Embryonic facial prominence (tissue), 1 donor: ENCODE data around the gene MIXL1.
"Not testable (repeated sequence)": the region's sequence is repeated elsewhere in the genome, so short reads cannot be mapped to it uniquely, and the experiment has no call there.

Experiments
- DNase-seq: peaks from one replicate; pipeline ENCODE4 v3.0.0-alpha.2; 2016; ENCODE audit errors: extremely low spot score

MIXL1 gene

GRCh38 chr1:226215239-226215638, 8.2 kb upstream of the MIXL1 start:
- DNase-seq: no peak

GRCh38 chr1:226216056-226216455, 7.4 kb upstream of the MIXL1 start:
- DNase-seq: no peak

DNA sequence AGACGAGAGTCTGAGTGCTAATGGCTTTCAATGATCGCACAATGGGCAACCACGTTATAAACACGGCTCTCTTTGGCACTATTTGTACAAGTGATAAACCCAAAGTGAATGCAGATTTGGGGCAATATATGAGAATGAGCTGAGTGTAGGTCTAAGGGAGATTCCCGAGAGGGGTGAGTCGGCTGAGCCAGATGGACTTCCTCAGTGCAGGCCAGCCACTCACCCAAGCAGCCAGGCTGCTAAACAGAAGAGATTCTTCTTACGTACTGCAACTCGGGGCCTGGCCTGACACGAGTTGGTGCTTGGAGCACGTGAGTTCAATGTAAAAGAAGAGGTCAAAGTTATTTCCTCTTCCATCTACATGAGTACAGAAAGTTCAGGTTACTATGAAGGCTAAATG, 6.2 kb upstream of the MIXL1 start:
- no peak for DNase-seq

DNA sequence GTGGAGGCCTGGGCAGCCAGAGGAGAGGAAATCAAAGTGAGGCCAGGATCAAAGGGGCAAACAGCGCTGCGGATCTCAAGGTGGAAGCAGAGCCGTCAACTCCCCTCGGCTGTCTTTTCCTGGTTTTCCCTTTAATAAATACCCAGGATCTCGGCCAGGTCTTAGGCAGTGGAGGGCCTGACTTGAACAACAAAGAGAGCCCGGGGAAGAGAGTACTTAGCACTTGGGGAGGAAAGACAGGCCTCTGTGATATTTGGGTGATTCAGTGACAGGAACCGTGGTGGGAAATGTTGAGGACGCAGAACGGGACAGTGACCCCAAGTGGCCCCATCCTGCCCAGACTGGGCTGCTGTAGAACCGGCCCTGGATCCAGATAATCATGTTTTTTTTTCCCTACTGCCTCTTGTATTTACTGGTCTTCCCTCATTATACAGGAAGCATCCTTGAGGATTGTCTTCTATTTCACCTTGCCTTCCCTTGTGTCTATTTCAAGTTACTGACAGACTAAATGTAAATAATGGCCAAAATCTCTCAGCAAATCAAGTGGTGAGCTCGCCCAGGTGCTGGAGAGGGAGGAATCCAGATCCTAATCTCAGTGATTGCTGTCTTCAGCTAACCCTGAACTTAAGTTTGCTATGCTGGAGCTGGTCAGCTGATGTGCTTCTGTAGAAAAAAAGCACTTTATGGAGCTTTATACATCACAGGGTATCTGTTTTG, 2.8 kb upstream of the MIXL1 start:
- no peak for DNase-seq

- DNase-seq: no peak
These were observed 778 bp upstream of the MIXL1 start for GRCh38 chr1:226222686-226223085.

- no peak for DNase-seq
These were observed 351 bp downstream of the MIXL1 start for GRCh38 chr1:226223786-226224244.

DNA sequence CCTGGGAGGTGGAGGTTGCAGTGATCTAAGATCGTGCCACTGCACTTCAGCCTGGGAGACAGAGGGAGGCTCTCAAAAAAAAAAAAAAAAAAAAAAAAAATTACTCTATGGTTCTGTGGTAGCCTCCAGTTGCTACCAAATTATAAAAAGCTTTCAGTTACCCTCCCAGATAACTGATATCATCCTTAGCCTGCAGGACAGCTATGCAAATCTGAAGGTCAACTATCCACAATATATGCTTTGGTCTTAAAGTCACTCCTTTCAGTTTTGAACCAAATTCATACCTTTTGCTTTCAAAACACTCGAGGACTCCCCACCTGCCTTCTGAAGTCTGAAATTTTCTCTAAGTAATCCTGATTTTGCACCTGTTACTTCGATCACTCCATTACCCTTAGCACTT, 3.1 kb downstream of the MIXL1 start:
- DNase-seq: no peak

GRCh38 chr1:226233293-226233692, 9.8 kb downstream of the MIXL1 start:
- no peak for DNase-seq

DNA sequence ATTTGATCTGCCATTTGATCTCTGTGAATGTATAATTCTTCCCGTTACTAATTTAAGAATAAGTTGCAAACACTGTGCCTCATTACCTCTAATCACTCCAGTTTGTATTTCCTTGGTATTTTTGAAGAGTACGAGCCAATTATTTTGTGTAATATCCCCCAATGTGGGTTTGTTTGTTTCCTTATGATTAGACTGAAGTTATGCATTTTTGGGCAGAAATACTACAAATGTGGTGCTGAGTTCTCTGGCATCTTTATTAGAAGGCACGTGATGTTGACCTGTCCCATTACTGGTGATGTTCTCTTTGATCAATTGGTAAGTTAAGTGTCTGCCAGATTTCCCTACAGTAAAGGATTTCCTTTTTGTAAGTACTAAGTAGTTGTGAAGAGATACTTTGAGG, 10.3 kb downstream of the MIXL1 start:
- no peak for DNase-seq

DNA sequence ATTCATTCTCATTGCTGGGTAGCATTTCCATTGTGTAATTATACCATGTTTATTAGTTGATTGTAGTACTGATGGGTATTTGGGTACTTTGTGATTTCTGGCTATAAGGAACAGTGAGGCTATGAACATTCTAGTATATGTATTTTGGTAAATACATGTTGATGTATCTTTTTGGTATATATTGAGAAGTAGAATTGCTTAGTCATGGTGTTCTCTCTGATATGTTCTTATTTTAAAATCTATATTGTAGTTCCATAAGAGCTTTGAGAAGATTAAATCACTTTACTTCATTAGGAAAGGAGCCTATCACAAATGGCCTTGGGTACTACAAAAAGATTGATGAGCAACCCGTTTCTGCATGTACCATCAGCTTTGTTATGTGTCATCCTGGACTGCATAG, 13.4 kb downstream of the MIXL1 start:
- no peak for DNase-seq

- no peak for DNase-seq
These were observed 16.0 kb downstream of the MIXL1 start for GRCh38 chr1:226239421-226239820.

GRCh38 chr1:226248091-226248490, 24.6 kb downstream of the MIXL1 start:
- DNase-seq: no peak

- DNase-seq: no peak
These were observed 25.3 kb downstream of the MIXL1 start for GRCh38 chr1:226248796-226249195.

GRCh38 chr1:226250511-226250910, 27.0 kb downstream of the MIXL1 start:
- DNase-seq: no peak

DNA sequence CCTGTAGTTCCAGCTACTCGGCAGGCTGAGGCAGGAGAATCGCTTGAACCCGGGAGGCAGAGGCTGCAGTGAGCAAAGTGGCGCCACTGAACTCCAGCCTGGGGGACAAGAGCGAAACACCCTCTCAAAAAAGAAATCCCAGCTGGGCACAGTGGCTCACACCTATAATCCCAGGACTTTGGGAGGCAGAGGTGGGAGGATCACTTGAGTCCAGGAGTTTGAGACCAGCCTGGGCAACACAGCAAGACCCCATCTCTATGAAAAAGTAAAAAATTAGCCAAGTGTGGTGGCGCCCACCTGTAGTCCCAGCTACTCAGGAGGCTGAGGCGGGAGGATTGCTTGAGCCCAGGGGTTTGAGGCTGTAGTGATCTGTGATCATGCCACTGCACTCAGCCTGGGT, 29.4 kb downstream of the MIXL1 start:
- not testable (repeated sequence) for DNase-seq

- DNase-seq: no peak
These were observed 30.5 kb downstream of the MIXL1 start for GRCh38 chr1:226253933-226254332.

DNA sequence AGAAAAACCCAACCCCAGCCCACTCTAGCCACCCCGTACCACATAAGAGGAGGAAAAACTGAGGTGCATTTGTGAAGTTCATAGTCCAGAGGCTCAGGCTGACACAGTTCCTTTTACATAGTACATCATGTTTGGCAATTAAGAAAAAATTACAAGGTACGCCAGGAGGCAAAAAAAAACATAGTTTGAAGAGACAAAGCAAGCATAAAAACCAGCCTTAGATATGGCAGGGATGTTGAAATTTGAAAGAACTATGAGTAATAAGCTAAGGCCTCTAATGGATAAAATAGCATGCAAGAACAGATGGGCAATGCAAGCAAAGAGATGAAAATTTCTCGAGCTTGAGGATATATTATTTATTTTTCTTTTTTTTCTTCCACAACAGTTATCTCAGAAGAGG, 31.9 kb downstream of the MIXL1 start:
- DNase-seq: no peak

DNA sequence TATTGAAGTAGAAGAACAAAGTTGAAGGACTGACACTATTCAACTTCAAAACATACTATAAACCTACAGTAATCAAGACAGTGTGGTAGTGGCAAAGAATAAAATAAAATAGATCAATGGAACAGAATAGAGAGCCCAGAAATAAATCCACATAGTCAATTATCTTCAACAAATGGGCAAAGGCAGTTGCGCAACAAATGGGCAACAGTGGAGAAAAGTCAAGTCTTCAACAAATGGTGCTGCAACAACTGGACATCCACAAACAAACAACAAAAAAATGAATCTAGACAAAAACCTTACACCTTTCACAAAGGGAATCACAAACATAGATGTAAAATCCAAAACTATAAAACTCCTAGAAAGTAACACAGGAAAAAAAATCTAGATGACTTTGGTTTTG, 38.4 kb downstream of the MIXL1 start:
- DNase-seq: no peak

GRCh38 chr1:226268421-226269124, 45.1 kb downstream of the MIXL1 start:
- DNase-seq: no peak

DNA sequence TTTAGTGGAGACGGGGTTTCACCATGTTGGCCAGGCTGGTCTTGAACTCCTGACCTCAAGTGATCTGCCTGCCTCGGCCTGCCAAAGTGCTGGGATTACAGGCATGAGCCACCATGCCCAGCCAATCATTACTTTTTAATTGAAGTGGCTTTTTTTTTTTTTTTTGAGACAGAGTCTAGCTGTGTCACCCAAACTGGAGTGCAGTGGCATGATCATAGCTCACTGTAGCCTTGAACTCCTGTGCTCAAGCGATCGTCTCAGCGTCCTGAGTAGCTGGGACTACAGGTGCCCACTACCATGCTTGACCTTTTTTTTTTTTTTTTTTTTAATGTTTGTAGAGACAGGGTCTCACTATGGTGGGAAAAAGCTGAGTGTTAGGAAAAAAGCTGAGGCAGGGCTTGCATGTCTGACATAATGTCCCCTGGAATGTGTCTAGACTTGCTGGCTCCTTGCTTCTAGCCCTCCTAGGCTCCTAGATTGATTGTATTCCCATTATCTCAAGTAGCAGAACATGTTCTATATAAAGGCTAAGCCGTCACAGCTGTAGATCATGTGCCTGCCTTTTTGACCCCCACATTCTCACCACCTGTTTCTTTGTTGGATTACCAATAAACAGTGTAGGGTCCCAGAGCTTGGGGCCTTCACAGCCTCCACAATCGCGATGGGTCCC, 48.9 kb downstream of the MIXL1 start:
- not testable (repeated sequence) for DNase-seq

- no peak for DNase-seq
These were observed 50.7 kb downstream of the MIXL1 start for GRCh38 chr1:226274138-226274537.

DNA sequence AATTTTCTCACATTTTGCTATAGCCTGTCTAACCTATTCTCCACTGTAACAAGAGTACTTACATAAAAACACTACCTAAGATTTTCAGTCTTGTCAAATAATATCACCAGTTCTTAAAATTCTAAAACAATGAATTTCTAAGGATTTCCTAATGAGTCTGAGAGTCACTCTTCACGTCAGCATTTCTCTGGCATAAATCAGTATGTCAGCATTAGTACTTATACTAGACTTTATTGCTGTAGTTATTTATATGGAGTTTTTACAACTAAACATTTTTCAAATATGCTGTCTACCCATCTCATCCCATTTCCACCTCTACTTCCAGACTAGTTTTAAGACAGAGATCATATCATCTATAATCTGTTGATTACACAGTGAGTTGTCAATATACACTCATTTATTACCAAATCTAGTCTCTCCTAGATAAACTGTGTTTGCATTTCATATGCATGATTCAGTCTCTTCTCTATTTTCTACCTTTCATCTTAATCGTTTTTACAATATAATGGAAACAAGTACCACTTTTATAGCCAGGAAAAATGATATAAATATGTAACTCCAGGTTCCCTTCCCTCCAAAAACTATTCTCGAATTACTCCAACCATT, 52.7 kb downstream of the MIXL1 start:
- DNase-seq: no peak
